ENCODE data around the gene USHBP1. TPM values are rescaled to one million over a fixed set of nuclear protein-coding genes. Genes with fewer than 3 reads are reported as not detected.

The USHBP1 gene
- total RNA-seq, 1 experiment from 2014 or later: 12.3 TPM

DNA sequence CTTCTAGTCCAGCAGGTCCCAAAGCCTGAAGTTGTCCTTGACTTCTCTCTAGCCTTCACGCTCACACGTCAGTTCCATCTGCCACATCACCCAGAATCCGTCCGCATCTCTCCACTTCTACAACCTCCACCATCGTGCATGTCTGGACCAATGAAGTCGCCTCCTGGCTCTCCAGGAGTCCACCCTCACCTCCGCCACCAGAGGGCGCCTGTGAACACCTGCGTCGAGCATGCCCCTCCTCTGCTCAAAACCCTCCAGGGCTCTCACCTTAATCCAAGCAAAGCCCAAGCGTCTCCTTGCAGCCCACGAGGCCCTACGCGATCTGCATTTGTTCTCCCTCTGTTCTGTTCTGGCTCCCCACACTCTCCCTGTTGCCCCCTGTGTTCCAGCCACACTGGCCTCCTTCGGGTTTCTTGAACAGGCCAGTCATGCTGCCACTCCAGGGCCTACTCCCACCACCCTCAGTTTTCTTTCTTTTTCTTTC lies 3.7 kb downstream of the USHBP1 start (continued):
- TF ChIP-seq, protein P1, sequence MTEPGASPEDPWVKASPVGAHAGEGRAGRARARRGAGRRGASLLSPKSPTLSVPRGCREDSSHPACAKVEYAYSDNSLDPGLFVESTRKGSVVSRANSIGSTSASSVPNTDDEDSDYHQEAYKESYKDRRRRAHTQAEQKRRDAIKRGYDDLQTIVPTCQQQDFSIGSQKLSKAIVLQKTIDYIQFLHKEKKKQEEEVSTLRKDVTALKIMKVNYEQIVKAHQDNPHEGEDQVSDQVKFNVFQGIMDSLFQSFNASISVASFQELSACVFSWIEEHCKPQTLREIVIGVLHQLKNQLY (CRISPR knock-in tag; IDR thresholded peaks at IDR 0.05): no peak
- TF ChIP-seq, protein P2, sequence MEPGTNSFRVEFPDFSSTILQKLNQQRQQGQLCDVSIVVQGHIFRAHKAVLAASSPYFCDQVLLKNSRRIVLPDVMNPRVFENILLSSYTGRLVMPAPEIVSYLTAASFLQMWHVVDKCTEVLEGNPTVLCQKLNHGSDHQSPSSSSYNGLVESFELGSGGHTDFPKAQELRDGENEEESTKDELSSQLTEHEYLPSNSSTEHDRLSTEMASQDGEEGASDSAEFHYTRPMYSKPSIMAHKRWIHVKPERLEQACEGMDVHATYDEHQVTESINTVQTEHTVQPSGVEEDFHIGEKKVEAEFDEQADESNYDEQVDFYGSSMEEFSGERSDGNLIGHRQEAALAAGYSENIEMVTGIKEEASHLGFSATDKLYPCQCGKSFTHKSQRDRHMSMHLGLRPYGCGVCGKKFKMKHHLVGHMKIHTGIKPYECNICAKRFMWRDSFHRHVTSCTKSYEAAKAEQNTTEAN (CRISPR knock-in tag; IDR thresholded peaks at IDR 0.05): no peak
- TF ChIP-seq ZNF423 (CRISPR knock-in tag; IDR thresholded peaks at IDR 0.05): no peak
- TF ChIP-seq GRHL2 (CRISPR knock-in tag; IDR thresholded peaks at IDR 0.05; ENCODE audit: insufficient replicate concordance, severe bottlenecking): no peak
- no peak for TF ChIP-seq CREB1 (CRISPR knock-in tag; IDR thresholded peaks at IDR 0.05)
- TF ChIP-seq SP1 (CRISPR knock-in tag; conservative IDR thresholded peaks at IDR 0.05): peak; percentile 63
- no peak for TF ChIP-seq HMGA2 (CRISPR knock-in tag; IDR thresholded peaks at IDR 0.05)
- TF ChIP-seq, protein P3, sequence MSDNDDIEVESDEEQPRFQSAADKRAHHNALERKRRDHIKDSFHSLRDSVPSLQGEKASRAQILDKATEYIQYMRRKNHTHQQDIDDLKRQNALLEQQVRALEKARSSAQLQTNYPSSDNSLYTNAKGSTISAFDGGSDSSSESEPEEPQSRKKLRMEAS (CRISPR knock-in tag; IDR thresholded peaks at IDR 0.05): peak; percentile 82; the same call in 1 of the 2 replicates
- TF ChIP-seq SMAD4 (CRISPR knock-in tag; IDR thresholded peaks at IDR 0.05): no peak
- no peak for TF ChIP-seq NR1H2 (CRISPR knock-in tag; IDR thresholded peaks at IDR 0.05)
- TF ChIP-seq, protein P4, sequence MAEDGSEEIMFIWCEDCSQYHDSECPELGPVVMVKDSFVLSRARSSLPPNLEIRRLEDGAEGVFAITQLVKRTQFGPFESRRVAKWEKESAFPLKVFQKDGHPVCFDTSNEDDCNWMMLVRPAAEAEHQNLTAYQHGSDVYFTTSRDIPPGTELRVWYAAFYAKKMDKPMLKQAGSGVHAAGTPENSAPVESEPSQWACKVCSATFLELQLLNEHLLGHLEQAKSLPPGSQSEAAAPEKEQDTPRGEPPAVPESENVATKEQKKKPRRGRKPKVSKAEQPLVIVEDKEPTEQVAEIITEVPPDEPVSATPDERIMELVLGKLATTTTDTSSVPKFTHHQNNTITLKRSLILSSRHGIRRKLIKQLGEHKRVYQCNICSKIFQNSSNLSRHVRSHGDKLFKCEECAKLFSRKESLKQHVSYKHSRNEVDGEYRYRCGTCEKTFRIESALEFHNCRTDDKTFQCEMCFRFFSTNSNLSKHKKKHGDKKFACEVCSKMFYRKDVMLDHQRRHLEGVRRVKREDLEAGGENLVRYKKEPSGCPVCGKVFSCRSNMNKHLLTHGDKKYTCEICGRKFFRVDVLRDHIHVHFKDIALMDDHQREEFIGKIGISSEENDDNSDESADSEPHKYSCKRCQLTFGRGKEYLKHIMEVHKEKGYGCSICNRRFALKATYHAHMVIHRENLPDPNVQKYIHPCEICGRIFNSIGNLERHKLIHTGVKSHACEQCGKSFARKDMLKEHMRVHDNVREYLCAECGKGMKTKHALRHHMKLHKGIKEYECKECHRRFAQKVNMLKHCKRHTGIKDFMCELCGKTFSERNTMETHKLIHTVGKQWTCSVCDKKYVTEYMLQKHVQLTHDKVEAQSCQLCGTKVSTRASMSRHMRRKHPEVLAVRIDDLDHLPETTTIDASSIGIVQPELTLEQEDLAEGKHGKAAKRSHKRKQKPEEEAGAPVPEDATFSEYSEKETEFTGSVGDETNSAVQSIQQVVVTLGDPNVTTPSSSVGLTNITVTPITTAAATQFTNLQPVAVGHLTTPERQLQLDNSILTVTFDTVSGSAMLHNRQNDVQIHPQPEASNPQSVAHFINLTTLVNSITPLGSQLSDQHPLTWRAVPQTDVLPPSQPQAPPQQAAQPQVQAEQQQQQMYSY (CRISPR knock-in tag; IDR thresholded peaks at IDR 0.05): no peak
- TF ChIP-seq ZNF138 (CRISPR knock-in tag; conservative IDR thresholded peaks at IDR 0.05): no peak
- no peak for TF ChIP-seq RORB (CRISPR knock-in tag; IDR thresholded peaks at IDR 0.05)
- TF ChIP-seq, protein P5, sequence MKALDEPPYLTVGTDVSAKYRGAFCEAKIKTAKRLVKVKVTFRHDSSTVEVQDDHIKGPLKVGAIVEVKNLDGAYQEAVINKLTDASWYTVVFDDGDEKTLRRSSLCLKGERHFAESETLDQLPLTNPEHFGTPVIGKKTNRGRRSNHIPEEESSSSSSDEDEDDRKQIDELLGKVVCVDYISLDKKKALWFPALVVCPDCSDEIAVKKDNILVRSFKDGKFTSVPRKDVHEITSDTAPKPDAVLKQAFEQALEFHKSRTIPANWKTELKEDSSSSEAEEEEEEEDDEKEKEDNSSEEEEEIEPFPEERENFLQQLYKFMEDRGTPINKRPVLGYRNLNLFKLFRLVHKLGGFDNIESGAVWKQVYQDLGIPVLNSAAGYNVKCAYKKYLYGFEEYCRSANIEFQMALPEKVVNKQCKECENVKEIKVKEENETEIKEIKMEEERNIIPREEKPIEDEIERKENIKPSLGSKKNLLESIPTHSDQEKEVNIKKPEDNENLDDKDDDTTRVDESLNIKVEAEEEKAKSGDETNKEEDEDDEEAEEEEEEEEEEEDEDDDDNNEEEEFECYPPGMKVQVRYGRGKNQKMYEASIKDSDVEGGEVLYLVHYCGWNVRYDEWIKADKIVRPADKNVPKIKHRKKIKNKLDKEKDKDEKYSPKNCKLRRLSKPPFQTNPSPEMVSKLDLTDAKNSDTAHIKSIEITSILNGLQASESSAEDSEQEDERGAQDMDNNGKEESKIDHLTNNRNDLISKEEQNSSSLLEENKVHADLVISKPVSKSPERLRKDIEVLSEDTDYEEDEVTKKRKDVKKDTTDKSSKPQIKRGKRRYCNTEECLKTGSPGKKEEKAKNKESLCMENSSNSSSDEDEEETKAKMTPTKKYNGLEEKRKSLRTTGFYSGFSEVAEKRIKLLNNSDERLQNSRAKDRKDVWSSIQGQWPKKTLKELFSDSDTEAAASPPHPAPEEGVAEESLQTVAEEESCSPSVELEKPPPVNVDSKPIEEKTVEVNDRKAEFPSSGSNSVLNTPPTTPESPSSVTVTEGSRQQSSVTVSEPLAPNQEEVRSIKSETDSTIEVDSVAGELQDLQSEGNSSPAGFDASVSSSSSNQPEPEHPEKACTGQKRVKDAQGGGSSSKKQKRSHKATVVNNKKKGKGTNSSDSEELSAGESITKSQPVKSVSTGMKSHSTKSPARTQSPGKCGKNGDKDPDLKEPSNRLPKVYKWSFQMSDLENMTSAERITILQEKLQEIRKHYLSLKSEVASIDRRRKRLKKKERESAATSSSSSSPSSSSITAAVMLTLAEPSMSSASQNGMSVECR (CRISPR knock-in tag; IDR thresholded peaks at IDR 0.05; ENCODE audit: borderline replicate concordance): no peak
- TF ChIP-seq, protein P6, sequence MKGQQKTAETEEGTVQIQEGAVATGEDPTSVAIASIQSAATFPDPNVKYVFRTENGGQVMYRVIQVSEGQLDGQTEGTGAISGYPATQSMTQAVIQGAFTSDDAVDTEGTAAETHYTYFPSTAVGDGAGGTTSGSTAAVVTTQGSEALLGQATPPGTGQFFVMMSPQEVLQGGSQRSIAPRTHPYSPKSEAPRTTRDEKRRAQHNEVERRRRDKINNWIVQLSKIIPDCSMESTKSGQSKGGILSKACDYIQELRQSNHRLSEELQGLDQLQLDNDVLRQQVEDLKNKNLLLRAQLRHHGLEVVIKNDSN (CRISPR knock-in tag; IDR thresholded peaks at IDR 0.05): 0 out of 2 replicates have a peak, but pooled peaks have one; percentile 31
- TF ChIP-seq, protein P7, sequence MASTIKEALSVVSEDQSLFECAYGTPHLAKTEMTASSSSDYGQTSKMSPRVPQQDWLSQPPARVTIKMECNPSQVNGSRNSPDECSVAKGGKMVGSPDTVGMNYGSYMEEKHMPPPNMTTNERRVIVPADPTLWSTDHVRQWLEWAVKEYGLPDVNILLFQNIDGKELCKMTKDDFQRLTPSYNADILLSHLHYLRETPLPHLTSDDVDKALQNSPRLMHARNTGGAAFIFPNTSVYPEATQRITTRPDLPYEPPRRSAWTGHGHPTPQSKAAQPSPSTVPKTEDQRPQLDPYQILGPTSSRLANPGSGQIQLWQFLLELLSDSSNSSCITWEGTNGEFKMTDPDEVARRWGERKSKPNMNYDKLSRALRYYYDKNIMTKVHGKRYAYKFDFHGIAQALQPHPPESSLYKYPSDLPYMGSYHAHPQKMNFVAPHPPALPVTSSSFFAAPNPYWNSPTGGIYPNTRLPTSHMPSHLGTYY (CRISPR knock-in tag; IDR thresholded peaks at IDR 0.05): no peak
- TF ChIP-seq, protein P8, sequence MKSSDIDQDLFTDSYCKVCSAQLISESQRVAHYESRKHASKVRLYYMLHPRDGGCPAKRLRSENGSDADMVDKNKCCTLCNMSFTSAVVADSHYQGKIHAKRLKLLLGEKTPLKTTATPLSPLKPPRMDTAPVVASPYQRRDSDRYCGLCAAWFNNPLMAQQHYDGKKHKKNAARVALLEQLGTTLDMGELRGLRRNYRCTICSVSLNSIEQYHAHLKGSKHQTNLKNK (CRISPR knock-in tag; IDR thresholded peaks at IDR 0.05): no peak
- TF ChIP-seq JUN (CRISPR knock-in tag; IDR thresholded peaks at IDR 0.05): no peak
- TF ChIP-seq TEAD4 (CRISPR knock-in tag; IDR thresholded peaks at IDR 0.05): no peak
- TF ChIP-seq, protein P9, sequence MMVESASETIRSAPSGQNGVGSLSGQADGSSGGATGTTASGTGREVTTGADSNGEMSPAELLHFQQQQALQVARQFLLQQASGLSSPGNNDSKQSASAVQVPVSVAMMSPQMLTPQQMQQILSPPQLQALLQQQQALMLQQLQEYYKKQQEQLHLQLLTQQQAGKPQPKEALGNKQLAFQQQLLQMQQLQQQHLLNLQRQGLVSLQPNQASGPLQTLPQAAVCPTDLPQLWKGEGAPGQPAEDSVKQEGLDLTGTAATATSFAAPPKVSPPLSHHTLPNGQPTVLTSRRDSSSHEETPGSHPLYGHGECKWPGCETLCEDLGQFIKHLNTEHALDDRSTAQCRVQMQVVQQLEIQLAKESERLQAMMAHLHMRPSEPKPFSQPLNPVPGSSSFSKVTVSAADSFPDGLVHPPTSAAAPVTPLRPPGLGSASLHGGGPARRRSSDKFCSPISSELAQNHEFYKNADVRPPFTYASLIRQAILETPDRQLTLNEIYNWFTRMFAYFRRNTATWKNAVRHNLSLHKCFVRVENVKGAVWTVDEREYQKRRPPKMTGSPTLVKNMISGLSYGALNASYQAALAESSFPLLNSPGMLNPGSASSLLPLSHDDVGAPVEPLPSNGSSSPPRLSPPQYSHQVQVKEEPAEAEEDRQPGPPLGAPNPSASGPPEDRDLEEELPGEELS (CRISPR knock-in tag; IDR thresholded peaks at IDR 0.05): no peak
- peak; percentile 45; the same call in 1 of the 2 replicates for TF ChIP-seq CREM (CRISPR knock-in tag; IDR thresholded peaks at IDR 0.05)
- TF ChIP-seq FOXP1 (CRISPR knock-in tag; IDR thresholded peaks at IDR 0.05; ENCODE audit: borderline replicate concordance): 0 out of 2 replicates have a peak, but pooled peaks have one; percentile 33
- no peak for TF ChIP-seq IRF2 (CRISPR knock-in tag; IDR thresholded peaks at IDR 0.05; ENCODE audit: borderline replicate concordance, low read depth)

Data from WTC11 (cell line).